GM18505 (cell line): Measurements from ENCODE around the gene ARHGAP44.

Experiments used
- ATAC-seq: cut with Tn5 transposase; IDR thresholded peaks from one replicate; pipeline ENCODE4 v1.9.1; 2021; ENCODE audit not compliant: unreplicated experiment
- POLR2A ChIP-seq: IDR thresholded peaks from 4 replicates; pipeline ENCODE4 v1.6.1; 2011; ENCODE audit warnings: borderline replicate concordance; ENCODE audit not compliant: insufficient read depth, insufficient read length; ENCODE audit errors: extremely low read depth

Gene ARHGAP44

GRCh38 chr17:12998874-12999273, 209.6 kb downstream of the ARHGAP44 start:
- TF ChIP-seq POLR2A: no peak
- ATAC-seq: no peak

- TF ChIP-seq POLR2A: no peak
- ATAC-seq: no peak
These were observed 211.3 kb downstream of the ARHGAP44 start for GRCh38 chr17:13000561-13000960.

- TF ChIP-seq POLR2A: no peak
- ATAC-seq: no peak
These were observed 212.8 kb downstream of the ARHGAP44 start for GRCh38 chr17:13001991-13002615.

GRCh38 chr17:13002761-13003453, 213.6 kb downstream of the ARHGAP44 start:
- no peak for ATAC-seq
- no peak for TF ChIP-seq POLR2A

GRCh38 chr17:13003454-13003851, 214.2 kb downstream of the ARHGAP44 start:
- ATAC-seq: no peak
- TF ChIP-seq POLR2A: no peak

GRCh38 chr17:13003927-13004326, 214.6 kb downstream of the ARHGAP44 start:
- TF ChIP-seq POLR2A: no peak
- ATAC-seq: no peak

GRCh38 chr17:13004336-13004735, 215.0 kb downstream of the ARHGAP44 start:
- ATAC-seq: no peak
- TF ChIP-seq POLR2A: no peak

- TF ChIP-seq POLR2A: no peak
- no peak for ATAC-seq
These were observed 216.2 kb downstream of the ARHGAP44 start for GRCh38 chr17:13005530-13005929.

GRCh38 chr17:13008461-13008860, 219.2 kb downstream of the ARHGAP44 start:
- ATAC-seq: no peak
- no peak for TF ChIP-seq POLR2A

GRCh38 chr17:13010959-13011358, 221.7 kb downstream of the ARHGAP44 start:
- TF ChIP-seq POLR2A: no peak
- ATAC-seq: no peak

GRCh38 chr17:13014801-13015200, 225.5 kb downstream of the ARHGAP44 start:
- TF ChIP-seq POLR2A: no peak
- ATAC-seq: no peak

GRCh38 chr17:13016881-13017654, 227.8 kb downstream of the ARHGAP44 start:
- ATAC-seq: peak; percentile 9
- no peak for TF ChIP-seq POLR2A

GRCh38 chr17:13017655-13018459, 228.6 kb downstream of the ARHGAP44 start, which contains the start of gene ELAC2:
ELAC2 (minus strand) TSS chr17:13018027; CDS start chr17:13017947, 80 bp downstream.
- peak; percentile 97 for ATAC-seq
- TF ChIP-seq POLR2A: peak; percentile 92
